Upper lobe of left lung (tissue), 4 donors: Measurements from ENCODE around the gene ATP6V0A1.

ENCODE experiments used
- POLR2A ChIP-seq, 4 donors: fragments of 450-650 bp; IDR thresholded peaks; one replicate each; pipeline ENCODE4 v1.5.1; 2016 to 2017; ENCODE audit warnings: antibody characterized with exemption in 4 of 4, mild to moderate bottlenecking in 2 of 4
- POLR2AphosphoS5 ChIP-seq, 2 donors: sonication (generic); formaldehyde crosslinking; IDR thresholded peaks; one replicate each; pipeline ENCODE4 v1.5.1; 2017; ENCODE audit warnings: antibody characterized with exemption in 2 of 2
- TF ChIP-seq, protein P1 (sequence below), 6 experiments: fragments of 450-650 bp in 4 of 6; fragments of 200-600 bp in 2 of 6; sonication (generic) in 2 of 6; IDR thresholded peaks; one replicate each; pipeline ENCODE4 v1.5.1; 2016 to 2019; ENCODE audit warnings: antibody characterized with exemption in 6 of 6

DNA sequence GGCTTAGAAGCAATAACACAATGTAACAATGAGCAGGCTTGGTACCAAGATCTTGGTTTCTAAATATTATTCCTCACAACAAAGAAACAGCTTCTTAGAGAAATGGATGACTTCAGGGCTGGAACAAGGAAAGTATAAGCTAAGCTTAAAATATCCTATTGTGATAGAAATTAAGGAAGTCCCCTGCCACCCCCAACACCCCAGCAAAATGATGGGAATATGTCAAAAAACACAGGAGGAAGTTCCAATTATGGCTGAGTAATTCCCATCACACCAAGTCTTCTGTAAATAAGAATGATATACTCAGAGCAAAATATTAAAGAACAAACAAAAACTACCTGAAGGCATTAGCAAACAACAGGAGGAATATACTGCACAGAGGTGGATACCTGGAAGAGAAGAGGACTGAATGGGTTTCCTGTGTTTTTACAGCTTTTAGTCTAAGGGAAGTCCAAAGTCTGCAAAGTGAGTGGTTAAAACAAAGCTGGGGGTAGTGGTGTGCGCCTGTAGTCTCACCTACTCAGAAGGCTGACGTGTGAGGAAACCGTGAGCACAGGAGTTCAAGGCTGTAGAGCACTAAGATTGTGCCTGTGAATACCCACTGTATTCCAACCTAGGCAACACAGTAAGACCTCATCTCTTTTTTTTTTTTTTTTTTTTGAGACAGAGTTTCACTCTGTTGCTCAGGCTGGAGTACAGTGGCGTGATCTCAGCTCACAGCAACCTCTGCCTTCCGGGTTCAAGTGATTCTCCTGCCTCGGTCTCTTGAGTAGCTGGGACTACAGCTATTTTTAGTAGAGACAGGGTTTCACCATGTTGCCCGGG, 17.1 kb upstream of the ATP6V0A1 start:
- TF ChIP-seq POLR2A (IDR thresholded peaks at IDR 0.05) (no peak), POLR2AphosphoS5 (IDR thresholded peaks at IDR 0.05) (no peak)
- TF ChIP-seq, protein P1, sequence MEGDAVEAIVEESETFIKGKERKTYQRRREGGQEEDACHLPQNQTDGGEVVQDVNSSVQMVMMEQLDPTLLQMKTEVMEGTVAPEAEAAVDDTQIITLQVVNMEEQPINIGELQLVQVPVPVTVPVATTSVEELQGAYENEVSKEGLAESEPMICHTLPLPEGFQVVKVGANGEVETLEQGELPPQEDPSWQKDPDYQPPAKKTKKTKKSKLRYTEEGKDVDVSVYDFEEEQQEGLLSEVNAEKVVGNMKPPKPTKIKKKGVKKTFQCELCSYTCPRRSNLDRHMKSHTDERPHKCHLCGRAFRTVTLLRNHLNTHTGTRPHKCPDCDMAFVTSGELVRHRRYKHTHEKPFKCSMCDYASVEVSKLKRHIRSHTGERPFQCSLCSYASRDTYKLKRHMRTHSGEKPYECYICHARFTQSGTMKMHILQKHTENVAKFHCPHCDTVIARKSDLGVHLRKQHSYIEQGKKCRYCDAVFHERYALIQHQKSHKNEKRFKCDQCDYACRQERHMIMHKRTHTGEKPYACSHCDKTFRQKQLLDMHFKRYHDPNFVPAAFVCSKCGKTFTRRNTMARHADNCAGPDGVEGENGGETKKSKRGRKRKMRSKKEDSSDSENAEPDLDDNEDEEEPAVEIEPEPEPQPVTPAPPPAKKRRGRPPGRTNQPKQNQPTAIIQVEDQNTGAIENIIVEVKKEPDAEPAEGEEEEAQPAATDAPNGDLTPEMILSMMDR (IDR thresholded peaks at IDR 0.05), result no peak
